ENCODE measurements around the gene FLOT1. TPM values are rescaled to one million over a fixed set of nuclear protein-coding genes. Genes with fewer than 3 reads are reported as not detected.

Gene FLOT1
- total and polyA plus RNA-seq, 2 of the 13 experiments (the other 11 are each of a cell fraction or from before 2014, with no cell fraction given) = 82.3 to 130 TPM

GRCh38 chr6:30748851-30749540, 6.5 kb upstream of the FLOT1 start (continued):
- no peak for TF ChIP-seq NR3C1 (CRISPR knock-in tag; IDR thresholded peaks at IDR 0.05)
- peak; percentile 64; the same call in 1 of the 2 replicates for TF ChIP-seq PHF21A (CRISPR knock-in tag; IDR thresholded peaks at IDR 0.05)
- TF ChIP-seq DRAP1 (CRISPR knock-in tag; IDR thresholded peaks at IDR 0.05) = peak; percentile 94
- TF ChIP-seq PCBP2 (optimal IDR thresholded peaks at IDR 0.05; ENCODE audit: low read depth, low read length, poor library complexity, severe bottlenecking) = peak; percentile 36
- TF ChIP-seq ZNF33A (CRISPR knock-in tag; IDR thresholded peaks at IDR 0.05; ENCODE audit: borderline replicate concordance) = no peak
- peak; percentile 13; the same call in 1 of the 2 replicates for TF ChIP-seq KAT8 (CRISPR knock-in tag; IDR thresholded peaks at IDR 0.05)
- TF ChIP-seq PHF5A (CRISPR knock-in tag; IDR thresholded peaks at IDR 0.05; ENCODE audit: low read depth, unreplicated experiment) = peak; percentile 19
- 0 out of 2 replicates have a peak, but pooled peaks have one; percentile 4 for TF ChIP-seq ZBTB21 (CRISPR knock-in tag; IDR thresholded peaks at IDR 0.05)
- TF ChIP-seq MIXL1 (CRISPR knock-in tag; IDR thresholded peaks at IDR 0.05) = 0 out of 2 replicates have a peak, but pooled peaks have one; percentile 83
- TF ChIP-seq, protein P1, sequence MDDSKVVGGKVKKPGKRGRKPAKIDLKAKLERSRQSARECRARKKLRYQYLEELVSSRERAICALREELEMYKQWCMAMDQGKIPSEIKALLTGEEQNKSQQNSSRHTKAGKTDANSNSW (CRISPR knock-in tag; IDR thresholded peaks at IDR 0.05; ENCODE audit: borderline replicate concordance) = 0 out of 2 replicates have a peak, but pooled peaks have one; percentile 52
- TF ChIP-seq ZNF775 (CRISPR knock-in tag; IDR thresholded peaks at IDR 0.05; ENCODE audit: borderline replicate concordance) = no peak
- TF ChIP-seq ZNF652 (CRISPR knock-in tag; IDR thresholded peaks at IDR 0.05; ENCODE audit: borderline replicate concordance, low read depth) = peak; percentile 27; the same call in 1 of the 2 replicates
- TF ChIP-seq ZMYM4 (CRISPR knock-in tag; IDR thresholded peaks at IDR 0.05) = 0 out of 2 replicates have a peak, but pooled peaks have one; percentile 37
- peak; percentile 78 for TF ChIP-seq ZNF792 (CRISPR knock-in tag; IDR thresholded peaks at IDR 0.05)
